Parathyroid adenoma (tissue), 2 donors: ENCODE measurements around the gene GSK3A.

Source experiments
- H2AFZ ChIP-seq: fragments of 300-600 bp; sonication (generic); one replicate; pipeline ENCODE4 v1.7.0; 2017; ENCODE audit warnings: antibody characterized with exemption, mild to moderate bottlenecking
- H3K27ac ChIP-seq: fragments of 300-600 bp; sonication (generic); one replicate; pipeline ENCODE4 v1.7.0; 2017
- H3K27me3 ChIP-seq: fragments of 300-600 bp; sonication (generic); one replicate; pipeline ENCODE4 v1.7.0; 2017; ENCODE audit warnings: low read length; ENCODE audit not compliant: control insufficient read depth, insufficient read depth
- H3K36me3 ChIP-seq: fragments of 300-600 bp; sonication (generic); one replicate; pipeline ENCODE4 v1.7.0; 2017; ENCODE audit warnings: low read length; ENCODE audit not compliant: control insufficient read depth, insufficient read depth
- H3K4me1 ChIP-seq: fragments of 300-600 bp; sonication (generic); one replicate; pipeline ENCODE4 v1.7.0; 2017; ENCODE audit warnings: control low read depth
- H3K4me2 ChIP-seq: fragments of 300-600 bp; sonication (generic); one replicate; pipeline ENCODE4 v1.7.0; 2017; ENCODE audit warnings: low read length
- H3K4me3 ChIP-seq: fragments of 300-600 bp; sonication (generic); one replicate; pipeline ENCODE4 v1.7.0; 2017; ENCODE audit warnings: low read depth, low read length
- H3K79me2 ChIP-seq: fragments of 300-600 bp; sonication (generic); one replicate; pipeline ENCODE4 v1.7.0; 2017; ENCODE audit warnings: control low read depth
- H3K9ac ChIP-seq: fragments of 300-600 bp; sonication (generic); one replicate; pipeline ENCODE4 v1.7.0; 2017; ENCODE audit warnings: mild to moderate bottlenecking
- H3K9me3 ChIP-seq: fragments of 300-600 bp; sonication (generic); one replicate; pipeline ENCODE4 v1.7.0; 2017; ENCODE audit warnings: low read length; ENCODE audit not compliant: control insufficient read depth
- CTCF ChIP-seq: fragments of 300-600 bp; sonication (generic); IDR thresholded peaks from one replicate; pipeline ENCODE4 v1.7.0; 2017; ENCODE audit warnings: antibody characterized with exemption, mild to moderate bottlenecking
- donor health status: primary hyperparathyroidism.

The GSK3A gene

GRCh38 chr19:42200116-42200715 lies 42.2 kb downstream of the GSK3A start:
- Histone ChIP-seq H3K4me3 (no peak overlapping the region), H3K9me3 (no peaks in the 10 kb centered on the region), H3K79me2 (peaks cover 30% of the 10 kb centered on the region), H2AFZ (no peak overlapping the region), H3K27me3 (no peaks in the 10 kb centered on the region), H3K27ac (no peak overlapping the region), H3K4me2 (no peak overlapping the region), H3K4me1 (peaks cover 5% of the 10 kb centered on the region), H3K9ac (no peak overlapping the region), H3K36me3 (no peaks in the 10 kb centered on the region)
- no peak for TF ChIP-seq CTCF

- H3K4me2 ChIP-seq = no peak overlapping the region
- H3K36me3 ChIP-seq = no peaks in the 10 kb centered on the region
- no peak overlapping the region for H3K27ac ChIP-seq
- H3K4me1 ChIP-seq = peaks cover 5% of the 10 kb centered on the region
- H3K27me3 ChIP-seq = no peaks in the 10 kb centered on the region
- no peak overlapping the region for H2AFZ ChIP-seq
- TF ChIP-seq CTCF = no peak
- H3K4me3 ChIP-seq = no peak overlapping the region
- no peak overlapping the region for H3K9ac ChIP-seq
- no peaks in the 10 kb centered on the region for H3K9me3 ChIP-seq
- peaks cover 25% of the 10 kb centered on the region for H3K79me2 ChIP-seq
Measured at GRCh38 chr19:42199440-42200115, 42.8 kb downstream of the GSK3A start.

GRCh38 chr19:42198676-42199439 lies 43.5 kb downstream of the GSK3A start:
- no peaks in the 10 kb centered on the region for H3K36me3 ChIP-seq
- peaks cover 4% of the 10 kb centered on the region for H3K4me1 ChIP-seq
- TF ChIP-seq CTCF = no peak
- H3K4me3 ChIP-seq = no peak overlapping the region
- no peak overlapping the region for H3K27ac ChIP-seq
- H3K27me3 ChIP-seq = no peaks in the 10 kb centered on the region
- H2AFZ ChIP-seq = no peak overlapping the region
- H3K79me2 ChIP-seq = peaks cover 21% of the 10 kb centered on the region
- H3K9ac ChIP-seq = no peak overlapping the region
- no peaks in the 10 kb centered on the region for H3K9me3 ChIP-seq
- no peak overlapping the region for H3K4me2 ChIP-seq

- Histone ChIP-seq H3K79me2 (peaks cover 9% of the 10 kb centered on the region), H2AFZ (no peak overlapping the region), H3K9ac (no peak overlapping the region), H3K36me3 (no peaks in the 10 kb centered on the region), H3K27ac (no peak overlapping the region), H3K4me3 (no peak overlapping the region), H3K4me1 (no peaks in the 10 kb centered on the region), H3K4me2 (no peak overlapping the region), H3K9me3 (no peaks in the 10 kb centered on the region), H3K27me3 (no peaks in the 10 kb centered on the region)
- no peak for TF ChIP-seq CTCF
Measured at GRCh38 chr19:42197375-42197817, 45.0 kb downstream of the GSK3A start.
